Activated T-cell treated with anti-CD3 and anti-CD28 coated beads, Interleukin-2, amount 50 U/mL, for 48 hours (primary cell): ENCODE measurements around the gene TBCK.

Source experiments
- DNase-seq, 2 experiments: peaks; one replicate each; pipeline ENCODE4 v3.0.0-alpha.2; 2020

Gene TBCK

DNA sequence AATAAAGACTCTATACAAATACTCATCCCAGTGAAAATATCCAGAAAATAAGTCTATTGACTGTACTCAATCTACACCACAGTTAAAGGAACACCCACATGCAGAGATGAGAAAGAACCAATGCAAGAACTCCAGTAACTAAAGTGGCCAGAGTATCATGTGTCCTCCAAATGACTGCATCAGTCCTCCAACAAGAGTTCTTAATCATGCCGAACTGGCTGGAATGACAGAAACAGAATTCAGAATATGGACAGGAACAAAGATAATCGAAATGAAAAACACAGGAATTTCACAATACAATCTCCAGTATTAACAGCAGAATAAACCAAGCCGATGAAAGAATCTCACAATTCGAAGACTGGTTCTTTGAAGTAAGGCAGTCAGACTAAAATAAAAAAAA lies 210.3 kb downstream of the TBCK start:
- no peak for DNase-seq

DNA sequence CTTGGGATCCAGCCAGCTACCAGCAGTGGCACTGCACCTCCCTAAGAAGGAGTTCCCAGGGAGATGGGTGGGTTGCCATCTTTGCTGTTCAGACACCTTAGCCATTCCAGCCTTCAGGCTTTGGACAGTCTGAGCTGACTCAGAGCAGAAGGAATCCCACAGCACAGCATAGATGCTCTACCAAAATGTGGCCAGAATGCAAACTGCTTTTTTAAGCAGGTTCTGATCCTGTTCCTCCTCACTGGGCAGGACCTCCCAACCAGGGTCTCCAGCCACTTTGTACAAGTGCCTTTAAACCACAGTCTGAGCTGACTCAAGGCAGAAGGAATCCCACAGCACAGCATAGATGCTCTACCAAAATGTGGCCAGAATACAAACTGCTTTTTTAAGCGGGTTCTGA lies 211.7 kb downstream of the TBCK start:
- no peak for DNase-seq

DNA sequence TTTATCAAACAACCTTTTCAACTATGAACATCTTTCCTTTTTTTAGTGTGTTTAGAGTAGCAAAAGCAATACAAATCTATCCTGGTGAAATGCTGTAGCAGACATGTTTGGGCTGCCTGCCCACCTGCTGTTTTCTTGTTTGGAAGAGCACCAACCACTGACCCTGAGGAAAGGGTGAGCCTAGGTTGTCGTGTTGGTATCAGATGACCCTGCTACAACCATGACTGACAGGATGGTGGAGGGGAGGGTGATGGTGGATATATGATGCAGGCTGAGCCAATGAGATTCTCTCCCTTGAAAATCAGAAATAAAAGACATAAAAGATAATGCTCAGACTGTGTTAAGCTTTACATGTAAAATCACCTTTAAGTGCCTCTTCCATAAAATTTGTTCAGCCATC lies 219.6 kb downstream of the TBCK start:
- DNase-seq: no peak

DNA sequence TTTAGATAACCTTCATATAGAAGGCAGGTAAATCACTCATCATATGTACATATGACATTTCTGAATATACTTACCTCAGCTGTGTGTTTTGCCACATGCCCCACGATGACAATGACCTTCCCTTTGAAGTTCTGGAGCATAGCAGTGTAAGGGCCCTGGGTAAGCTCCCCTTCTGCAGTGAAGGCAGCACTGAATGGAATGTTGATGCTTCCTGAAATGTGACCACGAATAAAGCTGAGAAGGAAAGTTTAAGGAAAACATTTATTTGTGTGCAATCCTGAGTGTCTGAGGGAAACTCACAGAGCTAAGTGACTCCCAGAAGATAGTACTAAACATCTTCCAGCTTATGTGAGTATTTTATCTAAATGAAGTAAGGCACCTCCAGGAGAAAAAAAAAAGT lies 220.6 kb downstream of the TBCK start:
- DNase-seq: no peak

DNA sequence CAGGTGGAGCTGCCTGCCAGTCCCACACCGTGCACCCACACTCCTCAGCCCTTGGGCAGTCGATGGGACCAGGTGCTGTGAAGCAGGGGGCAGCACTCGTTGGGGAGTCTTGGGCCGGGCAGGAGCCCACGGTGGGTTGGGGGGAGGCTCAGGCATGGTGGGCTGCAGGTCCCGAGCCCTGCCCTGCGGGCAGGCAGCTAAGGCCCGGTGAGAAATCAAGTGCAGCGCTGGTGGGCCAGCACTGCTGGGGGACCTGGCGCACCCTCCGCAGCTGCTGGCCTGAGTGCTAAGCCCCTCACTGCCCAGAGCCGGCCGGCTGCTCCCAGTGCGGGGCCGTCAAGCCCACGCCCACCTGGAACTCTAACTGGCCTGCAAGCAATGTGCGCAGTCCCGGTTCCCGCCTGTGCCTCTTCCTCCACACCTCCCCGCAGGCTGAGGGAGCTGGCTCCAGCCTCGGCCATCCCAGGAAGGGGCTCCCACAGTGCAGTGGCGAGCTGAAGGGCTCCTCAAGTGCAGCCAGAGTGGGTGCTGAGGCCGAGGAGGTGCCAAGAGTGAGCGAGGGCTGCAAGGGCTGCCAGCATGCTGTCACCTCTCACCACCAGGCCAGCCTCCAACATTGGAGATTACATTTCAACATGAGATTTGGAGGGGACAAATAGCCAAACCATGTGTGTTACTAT lies 223.5 kb downstream of the TBCK start:
- no peak for DNase-seq

DNA sequence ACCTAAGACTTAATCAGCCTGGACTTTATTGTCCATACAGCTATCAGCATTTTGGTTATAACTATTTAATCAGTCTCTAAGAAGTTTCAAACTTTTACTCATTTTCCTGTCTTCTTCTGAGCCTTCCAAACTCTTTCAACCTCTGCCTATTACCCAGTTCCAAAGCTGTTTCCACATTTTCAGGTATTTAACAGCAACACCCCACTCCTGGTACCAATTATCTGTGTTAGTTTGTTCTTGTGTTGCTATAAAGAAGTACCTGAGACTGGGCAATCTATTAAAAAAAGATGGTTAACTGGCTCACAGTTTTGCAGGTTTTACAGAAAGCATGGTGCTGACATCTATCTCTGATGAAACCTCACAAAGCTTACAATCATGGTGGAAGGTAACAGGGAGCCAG lies 225.2 kb downstream of the TBCK start:
- DNase-seq: no peak

DNA sequence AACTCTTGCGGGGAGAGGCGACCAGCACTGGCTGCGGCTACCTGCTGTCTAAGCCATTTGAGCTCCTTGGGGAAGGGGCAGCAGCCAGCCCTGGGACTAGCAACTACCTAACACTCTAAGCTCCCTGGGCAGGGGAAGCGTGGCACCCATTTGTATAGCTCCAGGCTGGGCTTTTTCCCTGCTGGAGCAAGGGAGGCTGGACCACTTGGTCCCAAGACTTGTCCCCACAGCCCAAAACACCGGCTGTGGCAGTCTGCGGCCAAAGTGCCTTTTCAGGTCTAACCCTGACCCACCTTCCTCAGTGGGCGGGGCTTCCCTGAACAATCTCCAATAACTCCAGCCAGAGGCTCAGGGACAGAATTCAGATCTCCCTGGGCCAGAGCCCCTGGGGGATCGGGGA lies 232.9 kb downstream of the TBCK start:
- no peak for DNase-seq

DNA sequence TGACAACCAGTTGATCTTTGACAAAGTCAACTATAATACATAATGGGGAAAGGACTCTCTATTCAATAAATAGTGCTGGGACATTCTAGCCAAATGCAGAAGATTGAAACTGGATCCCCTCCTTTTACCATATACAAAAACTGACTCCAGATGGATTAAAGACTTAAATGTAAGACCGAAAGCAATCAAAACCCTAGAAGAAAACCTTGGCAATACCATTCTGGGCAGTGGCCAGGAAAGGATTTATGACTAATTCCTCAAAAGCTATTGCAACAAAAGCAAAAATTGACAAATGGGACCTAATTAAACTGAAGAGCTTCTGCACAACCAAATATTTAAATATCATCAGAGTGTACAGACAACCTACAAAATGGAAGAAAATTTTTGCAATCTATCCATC lies 235.6 kb downstream of the TBCK start:
- DNase-seq: no peak

DNA sequence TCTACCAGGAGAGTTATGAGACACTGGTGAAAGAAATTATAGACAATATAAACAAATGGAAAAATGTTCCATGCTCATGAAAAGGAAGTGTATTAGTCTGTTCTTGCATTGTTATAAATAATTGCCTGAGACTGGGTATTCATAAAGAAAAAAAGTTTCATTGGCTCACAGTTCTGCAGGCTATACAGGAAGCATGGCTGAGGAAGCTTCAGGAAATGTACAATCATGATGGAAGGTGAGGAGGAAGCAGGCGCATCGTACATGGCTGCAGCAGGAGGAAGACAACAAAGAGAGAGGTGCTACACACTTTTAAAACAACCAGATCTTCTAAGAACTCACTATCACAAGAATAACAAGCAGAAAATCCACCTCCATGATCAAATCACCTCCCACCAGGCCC lies 236.4 kb downstream of the TBCK start:
- no peak for DNase-seq

DNA sequence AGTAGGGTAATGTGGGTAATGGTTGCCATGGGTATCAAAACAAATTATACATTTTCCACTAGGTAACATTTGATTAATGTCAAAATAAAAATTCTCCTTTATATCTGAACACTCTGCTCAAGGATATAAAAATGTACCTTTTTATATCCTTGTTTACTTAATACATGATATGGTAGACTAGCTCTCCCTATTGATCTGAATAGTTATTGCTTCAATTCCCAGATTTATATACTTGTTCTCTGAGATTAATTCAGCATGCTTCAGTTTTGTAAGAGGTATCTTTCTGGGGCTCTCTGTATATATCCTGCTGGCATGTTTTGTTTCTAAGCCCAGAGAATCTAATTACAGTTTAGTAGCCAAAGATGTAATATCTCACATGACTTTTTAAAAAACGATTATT lies 251.0 kb downstream of the TBCK start:
- no peak for DNase-seq

DNA sequence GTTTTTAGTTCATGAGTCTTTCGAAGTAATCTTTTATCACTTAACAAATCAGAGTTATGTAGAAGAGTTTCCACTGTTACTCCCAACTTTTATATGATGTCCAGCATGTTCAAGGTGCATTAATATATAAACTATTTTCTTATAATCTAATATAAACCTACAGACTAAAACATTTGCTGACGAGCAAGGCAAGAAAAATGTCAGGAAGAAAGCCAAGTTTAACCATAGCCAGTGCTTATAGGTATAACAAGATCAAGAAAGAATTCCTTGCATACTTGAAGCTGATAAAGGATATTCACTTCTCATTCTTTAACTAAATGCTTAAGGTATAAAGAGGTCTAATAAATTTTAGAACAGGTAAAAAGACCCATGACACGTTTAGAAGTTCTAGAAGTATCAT lies 253.0 kb downstream of the TBCK start:
- no peak for DNase-seq

DNA sequence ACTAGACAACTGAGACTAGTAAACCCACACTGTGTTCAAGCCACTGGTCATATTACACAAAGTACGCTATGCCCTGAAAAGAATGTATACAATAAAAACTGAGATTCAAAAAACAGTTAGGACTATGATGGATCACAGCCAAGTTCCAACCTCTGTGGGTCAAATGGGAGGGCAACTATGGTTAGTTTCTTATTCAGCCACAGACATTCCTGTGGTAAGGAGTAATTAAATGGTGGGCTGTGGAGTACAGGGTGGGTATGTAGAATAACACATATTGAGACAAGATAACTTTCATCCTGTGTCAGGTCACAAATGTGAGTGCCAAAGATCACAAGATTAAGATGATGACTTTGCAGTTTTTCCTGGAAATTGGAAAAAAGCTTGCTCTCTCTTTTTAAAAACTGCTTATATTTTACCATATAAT lies 253.5 kb downstream of the TBCK start:
- DNase-seq: no peak

DNA sequence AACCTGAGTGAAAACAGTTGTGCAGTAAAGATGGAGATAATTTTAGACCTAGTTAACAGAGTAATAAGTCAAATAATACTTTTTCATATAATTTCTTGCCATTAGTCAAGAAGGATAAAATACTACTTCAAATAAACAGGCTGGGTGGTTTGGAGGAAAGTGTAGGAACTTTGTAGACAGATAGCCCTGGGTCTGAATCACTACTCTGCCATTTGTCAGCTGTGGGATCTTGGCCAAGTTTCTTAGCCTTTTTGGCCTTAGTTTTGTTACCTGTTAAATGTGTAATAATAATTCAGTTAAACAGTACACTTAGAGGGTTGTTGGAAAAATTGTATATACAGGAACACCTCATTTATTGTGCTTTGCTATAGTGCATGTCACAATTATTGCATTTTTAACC lies 257.1 kb downstream of the TBCK start:
- no peak for DNase-seq

DNA sequence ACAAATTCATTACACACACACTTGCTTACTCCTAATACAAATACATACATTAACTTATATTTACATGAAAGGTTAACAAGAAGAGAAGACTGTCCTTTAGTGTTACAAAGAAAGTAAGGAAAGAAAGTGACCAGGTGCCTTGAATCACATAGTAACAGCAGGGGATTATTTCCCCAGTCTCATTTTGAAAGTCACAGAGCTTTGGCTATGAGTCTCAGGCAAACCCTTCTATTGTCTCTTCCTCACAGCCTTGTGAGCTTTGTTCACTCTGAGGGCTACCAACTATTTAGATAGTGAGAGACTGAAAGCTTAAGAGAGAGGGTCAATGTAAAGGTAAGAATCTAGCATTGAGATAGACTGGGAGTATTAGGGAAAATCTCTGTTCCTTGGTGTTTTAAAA lies 259.1 kb downstream of the TBCK start:
- no peak for DNase-seq

DNA sequence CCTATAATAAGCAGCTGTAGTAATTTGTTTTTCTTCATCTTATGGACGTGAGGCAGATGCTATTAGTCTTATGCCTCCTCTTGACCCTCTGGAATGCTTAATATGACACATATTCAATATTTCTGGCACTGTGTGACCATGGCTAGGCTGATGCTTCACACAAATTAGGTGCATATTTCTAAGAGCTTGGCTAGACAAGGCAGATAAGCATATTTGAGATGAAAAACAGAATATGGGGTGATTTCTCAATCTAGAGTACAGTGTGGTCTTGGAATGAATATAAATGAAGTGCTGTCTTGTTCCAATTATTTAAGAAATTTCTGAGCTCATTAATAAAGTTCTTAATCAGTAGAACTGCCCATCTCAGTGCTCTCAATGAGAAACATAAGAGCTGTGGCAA lies 264.5 kb downstream of the TBCK start:
- no peak for DNase-seq

DNA sequence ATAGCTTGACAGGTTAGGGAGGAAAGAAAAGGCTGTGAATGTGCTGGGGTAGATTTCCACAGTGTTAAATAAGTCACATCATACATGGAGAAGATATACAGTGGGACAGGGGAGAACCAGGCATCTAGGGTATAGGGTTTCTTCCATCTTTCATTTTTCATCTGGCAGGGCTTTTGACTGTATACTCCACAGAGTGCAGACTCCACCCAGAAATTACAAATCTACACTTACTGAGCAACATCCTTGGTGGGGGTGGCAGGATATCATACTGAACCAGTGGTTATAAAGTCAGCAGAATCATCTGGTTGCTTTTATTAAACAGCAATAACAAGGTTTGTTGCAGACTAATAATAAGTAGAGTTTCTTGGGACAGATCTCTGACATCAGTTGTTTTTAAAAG lies 266.5 kb downstream of the TBCK start:
- no peak for DNase-seq

DNA sequence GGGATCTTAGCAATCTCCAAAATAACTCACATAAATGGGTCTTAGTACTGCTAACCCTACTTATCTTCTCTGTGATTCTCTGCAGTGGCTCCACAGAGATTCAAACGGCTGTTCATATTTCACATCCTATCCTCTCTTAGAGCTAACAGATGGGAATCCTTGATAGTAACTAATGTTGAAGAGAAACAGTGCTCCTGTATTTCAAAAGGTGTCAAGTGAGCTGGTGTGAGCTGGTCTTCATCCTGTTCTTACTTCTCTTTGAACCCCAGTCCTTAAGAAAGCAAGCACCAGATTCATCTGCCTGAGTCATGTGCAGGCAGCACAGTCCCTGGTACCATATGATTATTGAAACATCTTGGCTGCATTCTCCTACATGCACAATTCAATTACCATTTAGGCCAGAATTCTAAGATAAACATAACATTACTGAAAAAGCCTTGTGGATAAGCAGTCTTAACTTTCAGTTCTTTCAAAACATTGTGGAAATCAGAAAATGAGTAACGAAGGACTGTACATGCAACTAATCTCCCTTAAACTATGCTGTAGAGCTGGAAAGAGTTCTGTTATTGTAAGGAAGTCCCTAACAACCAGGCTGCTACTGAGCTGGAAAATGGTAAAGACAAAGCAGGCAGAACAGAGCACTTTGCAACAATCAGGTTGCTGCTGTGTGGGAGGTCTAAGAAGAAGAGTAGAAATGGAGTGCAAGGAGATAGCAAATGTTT lies 267.6 kb downstream of the TBCK start:
- no peak for DNase-seq

DNA sequence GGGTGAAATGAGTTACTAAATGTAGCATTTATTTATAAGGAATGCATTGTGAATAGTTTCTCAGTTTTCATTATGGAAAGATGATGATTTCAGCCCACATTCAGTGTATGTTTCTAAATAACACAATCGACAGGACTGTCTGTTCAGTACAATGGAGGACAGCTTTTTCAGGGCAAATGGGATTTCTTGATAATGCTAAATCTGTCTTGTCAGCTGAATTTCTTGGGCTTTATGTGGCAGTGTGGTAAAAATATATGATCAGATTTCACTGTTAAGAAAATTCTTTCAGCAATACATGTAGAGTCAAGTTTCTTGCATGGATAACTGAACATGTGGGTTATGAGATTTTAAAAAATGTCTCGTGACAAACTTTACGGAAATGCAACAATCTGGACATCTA lies 269.9 kb downstream of the TBCK start:
- no peak for DNase-seq

DNA sequence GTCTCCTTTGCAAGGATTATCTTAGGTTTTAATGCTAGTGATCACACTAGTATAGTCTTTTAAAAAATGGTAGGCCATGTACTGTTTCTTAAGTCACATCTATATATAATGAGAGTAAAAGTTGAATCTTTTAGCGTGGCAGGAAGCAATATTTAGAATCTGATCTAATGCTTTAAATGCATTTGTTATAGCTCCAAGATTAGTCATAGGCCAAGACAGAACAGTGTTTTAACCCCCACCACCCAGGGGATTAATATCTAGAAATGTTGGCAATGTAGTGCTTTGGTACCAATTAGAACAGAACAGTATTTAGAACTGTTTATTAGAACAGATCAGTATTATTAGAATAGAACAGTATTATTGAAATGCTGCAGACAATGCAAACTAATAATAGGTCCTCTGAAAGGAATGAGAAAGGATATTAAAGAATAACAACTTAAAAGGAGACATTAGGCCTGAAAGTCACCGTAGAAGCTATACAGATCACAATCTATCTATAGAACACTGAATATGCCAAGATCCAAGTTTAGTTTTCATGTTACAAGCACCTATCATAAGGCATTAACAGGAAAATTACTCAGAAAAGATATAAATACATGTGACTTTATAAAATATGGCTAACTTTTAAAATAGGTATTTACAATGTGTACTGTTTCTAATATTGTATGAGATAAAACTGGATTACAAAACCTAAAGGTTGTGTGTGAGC lies 274.6 kb downstream of the TBCK start:
- DNase-seq: no peak

DNA sequence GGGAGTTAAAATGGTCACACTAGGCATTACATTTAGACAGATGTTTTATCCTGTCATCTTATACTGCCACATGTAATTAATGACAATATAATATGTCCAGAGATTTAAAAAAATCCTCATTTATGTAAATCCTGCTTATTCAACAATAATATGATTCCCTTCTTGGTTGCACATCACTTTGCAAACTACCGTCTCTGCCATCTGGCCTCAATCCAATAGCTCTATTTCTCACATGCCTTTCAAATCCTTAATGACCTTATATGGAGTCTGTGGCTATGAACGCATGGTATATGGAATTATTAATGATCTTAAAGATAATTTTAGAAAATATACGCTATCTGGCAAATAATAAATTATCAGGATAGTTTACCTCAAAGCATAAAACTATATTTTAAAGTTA lies 276.2 kb downstream of the TBCK start:
- DNase-seq: no peak

DNA sequence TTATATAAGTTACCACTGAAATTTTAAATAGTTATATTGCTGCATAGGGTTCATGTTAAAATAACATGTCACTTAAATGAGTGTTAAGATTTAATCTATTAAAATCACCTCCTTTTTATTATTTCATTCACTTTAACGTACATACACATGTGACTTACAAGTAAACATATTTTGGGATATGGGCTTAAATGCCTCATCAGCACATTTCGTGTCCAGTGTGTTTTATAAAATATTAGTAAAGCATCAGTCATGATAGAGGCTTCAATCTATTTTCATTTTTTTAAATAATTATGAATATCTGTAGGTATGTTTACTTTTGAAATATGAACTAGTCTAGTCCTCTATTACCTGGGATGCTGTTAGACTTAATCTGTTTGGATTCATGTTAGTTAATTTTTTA lies 277.1 kb downstream of the TBCK start:
- no peak for DNase-seq

DNA sequence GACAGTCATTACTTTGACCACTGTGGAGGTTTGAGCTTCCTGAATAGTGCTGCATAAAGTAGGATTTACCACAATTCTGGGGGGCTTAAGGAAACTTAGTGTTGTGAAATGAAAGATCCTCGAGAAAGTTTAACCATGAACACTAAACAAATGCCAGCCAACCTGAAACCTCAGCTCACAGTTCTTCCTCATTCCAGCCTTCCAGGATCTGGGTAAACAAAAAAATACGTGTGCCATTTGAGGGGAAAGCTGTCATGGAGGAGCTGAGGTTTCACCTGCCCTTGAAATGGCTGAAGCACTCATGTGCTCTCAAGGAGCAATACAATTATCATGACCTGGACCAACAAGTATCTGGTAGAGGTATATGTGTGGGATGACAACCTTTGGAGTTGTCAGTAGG lies 278.0 kb downstream of the TBCK start:
- DNase-seq: no peak

DNA sequence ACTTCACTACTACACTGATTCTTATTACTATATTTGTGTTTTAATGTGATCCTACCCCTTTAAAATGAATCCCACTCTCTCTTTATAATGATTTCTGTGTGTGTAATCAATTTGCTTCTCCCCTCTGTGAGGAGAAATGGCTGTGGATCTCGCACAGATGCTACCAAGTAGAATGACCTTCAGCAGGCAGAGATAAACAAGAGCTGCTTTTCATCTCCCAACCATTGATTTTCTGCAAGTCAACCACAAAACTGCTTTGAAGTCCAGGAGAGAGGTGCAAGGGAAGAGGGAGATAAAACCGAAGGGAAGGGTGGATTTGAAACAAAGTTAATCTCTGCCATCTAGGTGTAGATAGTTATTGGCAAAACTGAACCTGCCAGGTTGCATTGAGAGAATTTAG lies 279.2 kb downstream of the TBCK start:
- DNase-seq: no peak

DNA sequence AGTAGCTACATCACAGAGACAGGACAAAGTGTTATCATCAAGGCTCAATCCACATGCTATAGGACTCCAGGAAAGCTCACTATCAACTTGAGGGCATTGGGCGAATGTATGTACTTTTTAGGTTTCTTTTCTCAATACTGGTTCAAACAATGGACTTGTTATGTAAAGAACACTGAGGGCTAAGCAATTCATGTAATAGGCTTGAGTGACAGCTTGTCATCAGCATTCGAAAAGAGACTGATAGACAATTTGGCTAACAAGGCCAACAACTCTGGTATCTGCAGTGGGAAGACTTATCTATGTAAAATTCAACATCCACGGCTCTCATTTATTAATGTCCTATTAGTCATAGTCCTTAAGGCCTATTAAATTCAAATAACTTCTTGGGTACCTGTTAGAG lies 279.7 kb downstream of the TBCK start:
- DNase-seq: no peak
